Aorta (tissue), 5 donors: ENCODE results near the gene HOXD13. TPM values are rescaled to one million over a fixed set of nuclear protein-coding genes. Genes with fewer than 3 reads are reported as not detected.

Experiments
- ATAC-seq: fragments of 200-7000 bp; cut with Tn5 transposase; one replicate; pipeline ENCODE4 v1.9.1; 2022; ENCODE audit warnings: moderate library complexity; ENCODE audit not compliant: low FRiP score
- DNase-seq, 2 donors: peaks; one replicate each; pipeline ENCODE4 v3.0.0-alpha.2; 2020
- H3K27ac ChIP-seq, 2 donors: one replicate each; pipeline ENCODE4 v1.5.1; 2013; ENCODE audit warnings: low read length in 2 of 2, mild to moderate bottlenecking in 2 of 2, moderate library complexity in 2 of 2, control low read depth in 1 of 2, inconsistent platforms in 1 of 2, low read depth in 1 of 2
- H3K27me3 ChIP-seq, 2 donors: one replicate each; pipeline ENCODE4 v1.6.1; 2013; ENCODE audit warnings: control low read depth in 1 of 2, low read length in 1 of 2, mild to moderate bottlenecking in 1 of 2, moderate library complexity in 1 of 2; ENCODE audit not compliant: insufficient read depth in 2 of 2, control insufficient read depth in 1 of 2
- H3K36me3 ChIP-seq, 2 donors: one replicate each; pipeline ENCODE4 v1.6.1; 2013; ENCODE audit warnings: control low read depth in 1 of 2, low read length in 1 of 2, mild to moderate bottlenecking in 1 of 2; ENCODE audit not compliant: insufficient read depth in 2 of 2, control insufficient read depth in 1 of 2
- H3K4me1 ChIP-seq, 2 donors: one replicate each; pipeline ENCODE4 v1.6.1; 2013; ENCODE audit warnings: low read length in 2 of 2, control low read depth in 1 of 2, mild to moderate bottlenecking in 1 of 2, moderate library complexity in 1 of 2; ENCODE audit not compliant: insufficient read depth in 2 of 2, control insufficient read depth in 1 of 2
- H3K4me3 ChIP-seq, 2 donors: one replicate each; pipeline ENCODE4 v1.5.1; 2013; ENCODE audit warnings: low read length in 2 of 2, control low read depth in 1 of 2, mild to moderate bottlenecking in 1 of 2
- H3K9me3 ChIP-seq: one replicate; pipeline ENCODE4 v1.6.1; 2013; ENCODE audit warnings: mild to moderate bottlenecking, low read length; ENCODE audit not compliant: control insufficient read depth
- WGBS, 2 donors: extraction: QIAGEN DNeasy Blood & Tissue Kit; methylation state at CpG; one replicate each; pipeline ENCODE4 v1.1.7; 2013; 5-methylcytosine and 5-hydroxymethylcytosine counted together
- intact Hi-C, 2 donors: fragments of 100-400 bp; cut with DNase I; formaldehyde crosslinking; loops; one replicate each; pipeline versions ENCODE4 v1.14.2 to v1.15.0; 2022
- polyA plus RNA-seq, 2 donors: library from polyadenylated mRNA; stranded (reverse); fragments of 200-250 nt; gene quantifications; one replicate each; pipeline ENCODE4 v1.2.3, GENCODE V29; 2013
- total RNA-seq, 2 donors: library from RNA; stranded (reverse); fragmentation: NEBNext Ultra II Directional; extraction: Animal tissue kit (Norgen Biotek cat#: 25700); gene quantifications; one replicate each; pipeline ENCODE4 v1.2.1, GENCODE V29; 2021
- donor health status: healthy with polysubstance abuse.
- donor health status: Bipolar disorder and iron deficiency.
- donor health status: DM: no; HTN: no; CAD: no.
- donor health status: DM: no; HTN: no; CAD: no.
- donor health status: DM: yes; HTN: yes; CAD: no.

HOXD13 gene
- total and polyA plus RNA-seq, 4 donors = not detected

DNA sequence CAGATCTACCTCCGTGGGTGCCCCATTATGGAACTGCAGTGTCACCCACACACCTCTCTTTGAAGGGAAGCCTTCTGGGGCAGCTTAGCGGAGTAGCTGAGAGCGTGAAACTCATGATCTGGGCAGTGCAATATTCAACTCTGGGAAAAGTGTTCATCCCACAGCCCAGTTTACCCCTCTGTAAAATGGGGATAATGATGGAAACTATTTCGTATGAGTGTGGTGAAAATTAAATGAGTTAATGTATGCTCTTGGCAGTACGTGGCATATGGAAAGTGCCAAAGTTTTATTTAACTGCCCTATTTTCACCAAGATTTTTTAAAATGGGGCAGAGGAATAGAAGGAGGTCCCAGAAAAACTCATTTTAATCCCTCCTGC lies 20.2 kb upstream of the HOXD13 start:
- no peaks in the 10 kb centered on the region for H3K27me3 ChIP-seq
- WGBS, 2 donors = 50 to 51% methylated on average over 5 of the region's 5 CpGs
- intact Hi-C loops = no loop called here

DNA sequence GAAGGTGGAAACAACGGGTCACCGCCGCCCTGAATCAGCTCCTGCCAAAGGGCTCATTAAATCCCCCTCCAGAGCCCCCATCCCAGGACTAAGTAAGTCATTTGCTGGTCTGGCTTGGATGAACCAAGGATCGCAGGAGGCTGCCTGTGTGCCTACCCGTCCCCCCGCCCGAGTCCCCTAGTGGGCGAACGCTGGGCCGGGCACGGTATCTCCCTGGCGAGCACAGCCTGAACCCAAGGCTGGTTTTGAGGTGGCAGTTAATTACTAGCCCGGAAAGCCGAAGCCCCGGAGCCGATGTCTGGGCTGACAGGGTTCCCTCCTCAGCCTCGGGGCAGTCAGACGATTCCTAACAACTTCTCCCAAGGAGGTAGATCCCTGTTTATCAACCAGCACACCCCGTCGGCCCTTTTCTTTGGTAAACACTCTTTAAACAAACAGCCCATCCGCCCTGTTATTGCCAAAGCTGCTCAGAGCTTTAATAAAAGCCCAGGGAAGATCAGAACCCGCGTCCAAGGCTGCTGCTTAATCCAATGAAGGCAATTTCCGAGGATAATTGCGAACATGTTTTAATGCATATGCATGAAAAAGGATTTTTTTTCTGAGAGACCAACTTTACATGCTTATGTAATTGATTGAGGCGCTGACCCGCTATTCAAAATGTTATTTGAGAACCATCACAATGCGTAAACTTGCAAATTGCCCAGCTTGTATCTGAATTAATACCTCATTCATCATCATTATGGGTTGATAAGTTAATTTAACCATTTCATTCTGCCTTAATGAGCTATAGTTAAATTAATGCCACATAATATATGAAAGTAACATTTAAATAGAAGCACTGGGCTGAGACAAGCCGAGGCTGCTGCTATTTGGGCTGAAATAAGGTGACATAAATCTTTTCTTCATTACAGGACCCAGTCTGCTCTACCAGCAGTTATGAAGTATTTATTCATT lies 19.3 kb upstream of the HOXD13 start:
- Histone ChIP-seq H3K27ac (no peak overlapping the region), H3K9me3 (peaks cover 3% of the 10 kb centered on the region), H3K4me3 (no peak overlapping the region), H3K27me3 (no peaks in the 10 kb centered on the region), H3K4me1 (no peaks in the 10 kb centered on the region), H3K36me3 (no peaks in the 10 kb centered on the region)
- intact Hi-C loops = no loop called here
- 12 to 14% methylated on average over 29 of the region's 29 CpGs for WGBS, 2 donors
- ATAC-seq = no peak
- DNase-seq = no peak

More for the DNA sequence above, 20.2 kb upstream of the HOXD13 start:
- Histone ChIP-seq H3K36me3 (no peaks in the 10 kb centered on the region), H3K4me1 (no peaks in the 10 kb centered on the region), H3K9me3 (peaks cover 3% of the 10 kb centered on the region), H3K4me3 (no peak overlapping the region), H3K27ac (no peak overlapping the region)
- no peak for ATAC-seq
- DNase-seq = no peak

DNA sequence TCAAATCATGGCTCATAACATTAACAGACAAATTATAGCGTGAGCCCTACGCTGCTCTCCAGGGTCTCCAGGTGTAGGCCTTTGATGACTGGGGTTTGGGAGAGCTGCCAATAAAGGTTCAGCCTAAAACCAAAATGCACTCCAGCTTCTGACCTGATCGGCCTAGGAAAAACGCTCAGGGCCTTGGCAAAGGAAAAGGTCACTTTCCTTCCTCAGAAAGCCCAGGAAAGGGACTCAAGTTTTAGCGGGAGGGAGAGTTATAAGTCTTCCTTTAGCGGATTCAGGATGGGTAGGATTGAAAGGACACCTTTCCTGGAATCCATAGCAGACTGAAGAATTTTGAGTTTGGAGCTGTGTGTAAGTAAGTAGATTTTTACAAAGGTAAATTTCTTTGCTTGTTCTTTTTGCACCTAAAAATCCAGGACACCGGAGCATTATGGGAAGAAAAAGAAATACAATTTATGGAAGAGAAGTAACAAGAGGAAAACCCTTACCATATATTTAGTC lies 17.5 kb upstream of the HOXD13 start:
- Histone ChIP-seq H3K27ac (no peak overlapping the region), H3K27me3 (no peaks in the 10 kb centered on the region), H3K36me3 (no peaks in the 10 kb centered on the region), H3K4me3 (no peak overlapping the region), H3K4me1 (no peaks in the 10 kb centered on the region), H3K9me3 (peaks cover 3% of the 10 kb centered on the region)
- DNase-seq (no peak), ATAC-seq (no peak)
- intact Hi-C loops = no loop called here
- 51% methylated on average over 7 of the region's 7 CpGs for WGBS, 2 donors

DNA sequence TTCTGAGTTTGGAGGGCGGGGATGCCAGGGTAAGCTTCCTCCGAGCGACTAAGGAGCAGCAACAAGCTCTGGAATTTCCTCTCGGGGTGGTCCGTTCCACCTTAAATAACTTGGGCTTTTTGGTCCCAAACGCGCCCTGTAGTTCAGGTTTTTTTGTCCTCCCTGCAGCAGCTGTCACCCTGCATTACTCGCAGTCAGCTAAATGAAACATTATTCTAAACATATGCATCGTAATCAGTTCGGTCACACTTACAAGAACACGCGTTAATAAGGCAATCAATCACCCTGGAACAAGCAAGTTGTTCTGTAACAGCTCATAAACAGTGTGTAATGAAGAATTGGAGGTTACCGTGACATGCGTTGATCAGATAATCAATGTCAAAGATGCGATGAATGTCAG lies 17.0 kb upstream of the HOXD13 start:
- intact Hi-C loops = no loop called here
- peaks cover 1% of the 10 kb centered on the region for H3K9me3 ChIP-seq
- DNase-seq = no peak
- WGBS, 2 donors = 15 to 20% methylated on average over 15 of the region's 15 CpGs
- H3K4me3 ChIP-seq = no peak overlapping the region
- no peaks in the 10 kb centered on the region for H3K36me3 ChIP-seq
- H3K4me1 ChIP-seq = no peaks in the 10 kb centered on the region
- ATAC-seq = no peak
- H3K27ac ChIP-seq = no peak overlapping the region
- H3K27me3 ChIP-seq = no peaks in the 10 kb centered on the region

DNA sequence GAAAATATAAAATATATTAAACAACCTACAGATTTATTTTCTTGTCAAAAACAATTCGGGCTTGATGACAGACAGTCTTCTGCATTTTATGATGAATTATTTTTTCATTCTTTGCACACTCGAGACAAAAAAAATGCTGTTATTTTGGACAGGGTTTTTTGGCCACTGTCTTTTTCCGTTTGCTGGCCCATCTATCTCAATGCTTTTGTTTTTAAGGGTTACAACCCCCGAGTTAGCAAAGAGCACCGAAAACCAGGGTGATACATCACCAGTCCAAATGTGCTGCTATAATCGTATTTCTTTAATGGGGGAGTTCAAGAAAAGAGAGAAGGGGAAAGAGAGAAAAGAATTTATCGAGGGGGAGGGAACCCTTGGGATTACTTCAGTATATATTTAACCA lies 16.5 kb upstream of the HOXD13 start:
- Histone ChIP-seq H3K27me3 (no peaks in the 10 kb centered on the region), H3K36me3 (no peaks in the 10 kb centered on the region), H3K9me3 (peaks cover 1% of the 10 kb centered on the region), H3K4me1 (no peaks in the 10 kb centered on the region), H3K4me3 (no peak overlapping the region), H3K27ac (no peak overlapping the region)
- intact Hi-C loops = no loop called here
- DNase-seq (no peak), ATAC-seq (no peak)
- WGBS, 2 donors = 19% methylated on average over 7 of the region's 7 CpGs

DNA sequence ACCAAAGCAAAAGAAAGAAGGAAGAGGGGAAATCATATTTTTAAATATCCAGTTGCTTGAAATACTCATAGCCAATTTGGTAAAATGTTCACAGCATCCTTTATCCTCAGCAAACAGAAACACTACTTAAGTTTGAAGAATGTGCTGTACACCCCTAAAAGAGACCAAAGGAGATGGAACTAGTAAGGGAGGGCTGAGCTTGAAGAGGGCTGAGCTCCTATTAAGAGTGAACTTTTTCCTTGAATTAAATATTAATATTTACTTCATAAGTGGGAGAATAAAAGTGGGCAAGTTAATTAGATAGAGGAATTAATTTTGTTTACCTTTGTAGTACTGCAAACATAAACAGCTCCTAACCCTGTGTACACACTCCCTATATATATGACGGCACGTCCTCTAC lies 15.7 kb upstream of the HOXD13 start:
- H3K4me3 ChIP-seq = no peak overlapping the region
- no peak overlapping the region for H3K27ac ChIP-seq
- no peaks in the 10 kb centered on the region for H3K36me3 ChIP-seq
- no peak for ATAC-seq
- no peaks in the 10 kb centered on the region for H3K27me3 ChIP-seq
- DNase-seq = no peak
- peaks cover 1% of the 10 kb centered on the region for H3K9me3 ChIP-seq
- H3K4me1 ChIP-seq = no peaks in the 10 kb centered on the region
- intact Hi-C loops = no loop called here
- WGBS, 2 donors = 28 to 38% methylated on average over 2 of the region's 2 CpGs

DNA sequence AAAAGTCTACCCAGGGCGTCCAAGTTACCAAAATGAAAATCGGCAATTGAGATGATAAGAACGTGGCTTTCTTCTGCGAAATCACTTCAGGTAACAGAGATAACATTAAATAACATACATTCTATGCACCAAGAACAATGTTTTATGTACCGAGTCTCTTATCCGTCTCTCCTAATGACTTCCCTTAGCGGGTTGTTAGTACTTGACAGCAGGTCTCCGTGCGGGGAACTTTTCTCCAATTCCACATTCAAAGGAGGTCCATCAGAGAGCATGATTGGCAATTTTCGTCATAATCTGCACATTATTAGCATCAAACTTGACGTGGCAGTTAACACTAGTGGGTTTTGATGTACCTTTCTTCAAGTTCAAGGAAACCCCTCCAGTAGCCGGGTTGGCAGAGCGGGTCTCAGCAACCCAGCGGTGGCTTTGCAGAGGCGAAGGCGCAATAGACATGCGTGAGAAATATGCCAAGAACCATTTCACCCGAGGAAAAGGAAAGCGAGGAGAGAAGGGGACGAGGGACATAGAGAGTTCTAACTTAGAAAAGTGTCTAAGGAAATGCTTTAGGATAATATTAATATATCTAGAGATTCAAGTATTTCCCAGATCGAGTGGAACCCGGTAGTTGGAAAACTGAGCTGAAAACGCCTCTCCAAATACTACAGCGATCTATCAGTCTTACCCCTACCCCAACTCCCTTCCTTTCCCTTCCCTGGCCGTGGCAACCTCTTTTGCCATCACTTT lies 13.8 kb upstream of the HOXD13 start:
- 12 to 13% methylated on average over 25 of the region's 25 CpGs for WGBS, 2 donors
- DNase-seq = no peak
- Histone ChIP-seq H3K9me3 (no peaks in the 10 kb centered on the region), H3K4me1 (no peaks in the 10 kb centered on the region), H3K27me3 (no peaks in the 10 kb centered on the region), H3K27ac (no peak overlapping the region), H3K36me3 (no peaks in the 10 kb centered on the region), H3K4me3 (no peak overlapping the region)
- no peak for ATAC-seq
- intact Hi-C loops = no loop called here

DNA sequence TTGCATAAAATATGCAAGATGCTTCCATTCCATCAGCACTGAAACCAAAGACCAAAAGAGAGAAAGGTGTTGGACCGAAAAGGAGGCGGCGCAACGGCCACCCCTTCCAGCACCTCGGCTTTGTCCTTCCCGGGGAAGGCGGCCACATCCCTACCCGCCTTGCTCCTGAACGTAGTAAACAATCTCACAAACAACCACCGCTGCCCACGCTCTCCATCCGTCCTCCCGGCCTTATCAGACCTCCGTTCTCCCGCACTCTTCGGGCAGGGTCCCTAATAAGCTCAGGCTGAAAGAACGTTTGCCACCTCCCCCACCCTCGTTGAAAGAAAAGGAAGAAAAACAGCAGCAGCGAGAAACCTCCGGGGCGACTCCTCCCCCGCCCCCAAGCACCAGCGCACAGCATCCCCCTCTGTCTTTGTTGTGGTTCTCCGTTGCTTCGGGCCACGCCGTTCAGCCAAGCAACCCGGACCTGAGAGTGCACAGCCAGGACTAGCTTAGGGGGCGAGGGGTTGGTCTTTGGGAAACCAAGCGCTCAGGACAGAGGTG lies 13.2 kb upstream of the HOXD13 start:
- Histone ChIP-seq H3K27ac (no peak overlapping the region), H3K36me3 (no peaks in the 10 kb centered on the region), H3K4me3 (no peak overlapping the region), H3K4me1 (no peaks in the 10 kb centered on the region), H3K9me3 (peaks cover 2% of the 10 kb centered on the region), H3K27me3 (no peaks in the 10 kb centered on the region)
- ATAC-seq = no peak
- no peak for DNase-seq
- intact Hi-C loops = no loop called here
- WGBS, 2 donors = 8% methylated on average over 30 of the region's 30 CpGs
